GM18508 (cell line): ENCODE results near the gene LRRC71.

Experiments
- ATAC-seq: cut with Tn5 transposase; IDR thresholded peaks from one replicate; pipeline ENCODE4 v1.9.1; 2021; ENCODE audit warnings: moderate number of reproducible peaks; ENCODE audit not compliant: insufficient read depth, unreplicated experiment

The LRRC71 gene

DNA sequence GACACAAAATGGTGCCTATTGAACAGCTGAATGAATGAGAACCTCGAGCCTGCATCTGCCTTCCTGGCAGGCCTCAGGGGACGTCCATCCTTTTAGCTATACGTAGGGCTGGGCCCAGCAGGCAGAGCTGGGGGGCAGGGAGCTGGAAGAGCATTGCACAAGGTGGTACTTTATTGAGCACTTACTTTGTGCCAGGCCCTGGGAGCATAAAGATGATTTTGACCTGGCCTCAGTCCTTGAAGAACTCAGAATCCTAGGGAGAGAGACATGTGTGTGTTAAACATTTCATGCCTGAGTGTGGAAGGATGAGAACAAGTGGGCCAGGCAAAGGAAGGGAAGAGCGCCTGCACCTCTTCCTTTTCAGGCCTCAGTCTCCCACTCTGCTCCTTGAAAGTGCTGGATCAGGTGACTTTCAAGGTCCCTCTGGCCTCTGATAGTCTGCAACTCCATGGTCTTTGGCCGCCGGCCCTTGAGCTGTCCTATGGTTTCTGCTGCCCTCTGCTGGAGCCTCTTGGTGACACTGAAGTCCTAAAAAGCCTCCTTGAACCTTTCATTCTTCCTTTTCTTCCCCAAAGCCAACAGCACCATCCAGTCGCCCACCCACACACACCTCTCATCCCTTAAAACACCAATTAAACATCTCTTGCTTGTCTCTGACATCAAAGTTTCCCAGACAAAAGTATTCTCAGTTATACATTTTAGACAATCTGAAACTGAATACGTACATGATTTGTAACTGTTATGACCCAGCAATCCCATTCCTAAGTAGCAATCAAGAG is 30.4 kb upstream of the LRRC71 start:
- no peak for ATAC-seq

DNA sequence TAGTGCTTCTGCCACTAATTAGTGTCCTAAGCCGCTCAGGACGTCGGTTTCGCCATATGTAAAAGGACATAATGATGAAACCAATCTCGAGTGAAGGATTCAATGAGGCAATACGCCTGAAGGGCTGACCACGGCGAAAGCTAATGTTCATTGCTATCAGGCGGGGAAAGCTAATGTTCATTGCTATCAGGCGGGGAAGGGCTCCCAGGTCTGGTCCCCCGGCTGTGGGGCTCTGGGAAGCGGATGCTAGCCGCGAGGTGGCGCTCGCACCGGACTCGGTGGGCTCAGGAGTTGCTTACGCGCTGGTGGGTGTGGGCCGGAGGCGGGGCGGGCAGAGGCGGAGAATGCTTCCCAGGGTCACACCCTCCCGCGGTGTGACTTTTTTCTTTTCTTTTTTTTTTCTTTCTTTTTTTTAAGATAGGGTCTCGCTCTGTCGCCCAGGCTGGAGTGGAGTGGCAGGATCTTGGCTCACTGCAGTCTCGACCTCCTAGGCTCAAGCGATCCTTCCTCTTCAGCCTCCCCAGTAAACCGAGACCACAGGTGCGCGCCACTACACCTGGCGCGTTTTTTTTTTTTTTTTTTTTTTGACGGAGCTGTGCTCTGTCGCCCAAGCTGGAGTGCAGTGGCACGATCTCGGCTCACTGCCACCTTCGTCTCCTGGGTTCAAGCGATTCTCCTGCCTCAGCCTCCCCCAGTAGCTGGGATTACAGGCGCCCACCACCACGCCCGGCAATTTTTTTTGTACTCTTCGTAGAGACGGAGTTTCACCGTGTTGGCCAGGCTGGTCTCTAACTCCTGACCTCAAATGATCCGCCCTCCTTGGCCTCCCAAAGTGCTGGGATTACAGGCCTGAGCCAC is 28.0 kb upstream of the LRRC71 start:
- no peak for ATAC-seq

DNA sequence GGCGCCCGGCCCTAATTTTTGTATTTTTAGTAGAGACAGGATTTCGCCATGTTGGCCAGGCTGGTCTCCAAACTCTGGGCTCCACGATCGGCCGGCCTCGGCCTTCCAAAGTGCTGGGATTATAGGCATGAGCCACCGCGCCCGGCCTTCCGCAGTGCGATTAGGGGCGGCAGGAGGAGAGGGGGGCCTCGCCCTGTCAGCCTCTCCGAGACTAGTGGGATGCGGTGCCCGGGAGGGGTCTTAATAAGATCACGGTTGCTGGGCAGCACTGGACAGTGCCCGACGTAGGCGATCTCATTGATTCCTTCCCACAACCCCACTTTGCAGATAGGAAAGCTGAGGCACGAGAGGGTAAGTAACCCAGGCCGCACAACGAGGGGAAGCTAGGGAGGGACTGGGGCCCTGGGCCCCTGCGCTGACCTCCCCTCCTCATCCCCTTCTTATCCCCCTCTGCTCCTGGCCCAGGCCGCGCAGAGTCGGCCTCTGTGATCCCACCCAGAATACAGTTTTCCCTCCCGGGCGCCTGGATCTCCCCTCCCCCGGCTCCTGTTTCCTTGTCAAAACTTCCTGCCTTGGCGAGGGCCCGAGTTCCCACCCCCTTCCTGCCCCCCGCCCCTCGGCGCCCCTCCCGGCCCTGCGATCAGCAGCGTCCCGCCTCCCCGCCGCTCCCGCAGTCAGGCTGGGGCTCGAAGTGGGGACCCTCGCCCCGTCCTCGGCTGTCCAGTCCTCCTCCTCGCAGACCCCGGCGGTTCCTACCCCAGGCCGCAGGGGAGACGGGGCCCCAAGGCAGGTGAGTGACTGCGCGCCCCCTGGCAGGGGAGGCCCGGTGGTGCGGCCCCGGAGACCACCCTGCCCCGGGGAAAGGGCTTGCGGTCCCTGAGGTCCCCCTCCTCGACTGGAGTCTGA is 27.1 kb upstream of the LRRC71 start, which contains the start of gene PEAR1:
PEAR1 (plus strand) TSS at position 671 of the 906 bp plus-strand sequence. CDS start 10,209 bp downstream, outside the sequence.
- ATAC-seq: no peak

DNA sequence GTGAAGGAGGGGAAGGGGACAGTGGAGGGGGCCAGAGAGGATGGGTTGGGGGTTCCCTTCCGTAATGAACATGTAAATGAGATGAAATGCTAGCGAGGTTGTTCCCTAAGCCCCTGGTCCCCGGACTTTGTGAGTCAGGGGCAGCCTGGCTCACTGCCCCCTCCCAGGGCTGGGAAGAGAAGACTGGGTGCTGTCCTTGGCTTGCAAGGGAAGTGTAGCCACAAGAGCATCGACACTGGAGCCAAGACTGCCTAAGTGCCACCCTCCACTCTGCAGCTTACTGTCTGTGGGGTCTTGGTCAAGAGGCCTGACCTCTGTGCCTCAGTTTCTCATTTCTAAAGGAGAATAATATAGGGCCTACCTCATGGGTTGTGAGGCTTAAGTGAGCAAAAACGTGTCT is 26.4 kb upstream of the LRRC71 start:
- no peak for ATAC-seq

DNA sequence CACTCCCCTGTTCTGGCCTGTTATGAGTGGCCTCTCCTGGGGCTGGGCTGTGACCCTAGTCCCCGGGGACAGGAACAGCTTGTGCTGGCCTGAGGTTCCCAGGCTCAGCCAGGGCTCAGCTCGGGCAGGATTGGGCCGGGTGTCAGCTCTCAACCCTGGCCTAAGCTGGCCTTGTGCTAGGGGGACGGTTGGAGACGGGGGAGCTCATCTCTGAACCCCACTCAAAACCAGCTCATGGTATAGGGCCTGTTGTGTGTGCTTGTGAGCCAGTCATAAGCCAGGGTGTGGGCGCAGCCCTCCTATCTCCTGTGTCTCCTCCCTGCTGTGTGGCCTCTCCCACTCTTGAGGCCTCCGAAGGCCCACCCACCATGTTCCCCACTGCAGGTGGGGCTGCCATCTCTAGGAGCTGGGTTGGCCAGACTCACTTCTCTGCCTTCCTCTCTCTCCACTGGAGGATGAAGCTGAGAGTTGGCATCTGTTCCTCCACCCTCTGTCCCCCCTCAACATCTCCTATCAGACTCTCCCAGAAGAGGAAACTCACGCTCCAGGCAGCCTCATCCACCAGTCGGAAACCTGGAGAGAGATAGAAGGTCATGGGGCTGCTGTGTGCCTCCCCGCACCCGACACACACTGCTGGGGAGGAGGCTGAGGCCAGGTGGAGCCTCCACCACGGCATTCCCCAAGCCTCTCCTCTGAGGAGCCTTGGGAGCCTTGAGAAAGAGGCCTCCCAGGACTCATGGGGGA is 25.5 kb upstream of the LRRC71 start:
- ATAC-seq: no peak

DNA sequence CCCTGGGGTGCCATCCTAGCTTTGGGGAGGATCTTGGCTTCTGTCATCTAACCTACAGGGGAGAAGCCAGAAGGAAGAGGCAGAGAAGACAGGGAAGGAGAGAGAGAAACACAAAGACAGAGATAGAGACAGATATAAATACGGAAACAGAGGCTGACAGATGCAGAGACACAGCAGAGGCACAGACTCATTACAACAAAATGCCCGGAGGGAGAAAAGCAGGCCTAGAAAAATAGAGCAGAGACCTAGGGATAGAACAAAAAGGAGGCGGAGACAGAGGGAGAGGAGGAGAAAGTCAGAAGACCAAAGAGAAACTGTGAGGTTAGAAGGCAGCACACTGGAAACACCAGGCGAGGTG is 25.0 kb upstream of the LRRC71 start:
- ATAC-seq: no peak

DNA sequence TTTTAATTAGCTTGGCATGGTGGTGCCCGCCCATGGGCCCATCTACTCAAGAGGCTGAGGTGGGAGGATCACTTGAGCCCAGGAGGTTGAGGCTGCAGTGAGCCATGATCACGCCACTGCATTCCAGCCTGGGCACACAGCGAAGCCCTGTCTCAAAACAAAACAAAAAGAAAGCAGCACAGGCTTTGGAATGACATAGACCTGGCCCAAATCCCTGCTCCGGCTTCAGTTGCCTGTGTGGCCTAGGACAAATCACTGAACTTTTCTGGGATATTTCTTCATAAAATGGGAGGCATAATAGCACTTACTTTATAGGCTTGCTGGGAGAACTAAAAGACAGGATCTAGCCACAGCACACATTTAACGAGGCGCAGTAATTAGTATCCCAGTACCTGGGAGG is 24.5 kb upstream of the LRRC71 start:
- no peak for ATAC-seq

DNA sequence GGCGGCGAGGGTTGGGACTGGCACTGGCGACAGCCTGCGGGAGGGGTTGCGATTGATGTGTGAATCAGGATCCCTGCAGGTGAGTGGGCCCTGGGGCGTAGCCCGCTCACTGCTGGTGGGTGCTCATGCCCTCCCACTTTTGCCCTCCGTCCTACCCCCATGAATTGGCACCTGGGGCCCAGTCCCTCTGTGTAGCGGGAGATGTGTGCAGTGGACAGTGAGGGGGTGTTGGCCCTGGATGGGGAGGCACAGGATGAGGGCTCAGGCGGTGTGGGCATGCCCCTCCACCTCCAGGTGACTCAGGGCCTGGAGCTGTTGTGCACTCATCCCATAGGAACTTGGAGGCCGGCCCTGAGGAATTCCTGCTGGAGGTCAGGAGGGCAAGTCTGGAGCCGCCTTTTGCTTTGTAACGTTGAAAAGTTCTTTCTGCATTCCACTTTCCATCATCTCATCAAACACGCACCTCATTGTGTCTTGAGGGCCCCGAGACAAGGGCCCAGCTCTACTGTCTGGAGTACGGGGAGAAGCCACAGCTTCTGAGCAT is 23.9 kb upstream of the LRRC71 start:
- ATAC-seq: no peak

DNA sequence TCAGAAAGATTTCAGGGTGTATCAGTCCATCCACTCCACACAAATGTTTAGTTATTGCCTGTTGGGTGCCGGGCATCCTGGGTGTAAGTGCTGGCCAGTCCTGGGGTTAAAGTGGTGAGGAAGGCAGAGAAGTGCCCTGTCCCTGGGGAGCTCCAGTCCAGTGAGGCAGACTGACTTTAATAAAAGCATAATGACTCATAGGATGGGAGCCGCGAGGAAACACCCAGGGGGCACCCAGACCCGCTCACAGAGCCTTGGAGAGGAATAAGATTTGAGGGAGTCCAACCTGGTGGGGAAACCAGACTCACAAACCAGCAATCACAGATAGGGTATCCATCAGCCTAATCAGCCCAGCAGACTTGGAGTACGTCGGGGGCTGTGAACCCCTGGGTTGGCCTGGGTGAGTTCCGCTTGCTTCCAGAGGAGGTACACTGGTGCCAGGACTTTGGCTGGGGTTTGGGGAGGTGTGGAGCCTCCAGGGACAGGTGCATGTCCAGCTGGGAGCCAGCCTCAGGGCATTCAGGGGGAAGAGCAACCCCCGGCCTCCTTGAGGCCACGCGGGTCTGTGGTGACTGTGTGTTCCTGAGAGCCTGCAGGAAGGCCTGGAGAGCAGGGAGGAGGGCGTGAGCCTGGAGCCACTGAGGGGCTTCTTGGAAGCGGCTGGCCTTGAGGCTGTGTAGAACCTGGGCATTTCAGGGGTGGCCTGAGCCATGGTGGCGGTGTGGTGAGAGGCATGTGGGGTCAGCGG is 23.2 kb upstream of the LRRC71 start:
- no peak for ATAC-seq

DNA sequence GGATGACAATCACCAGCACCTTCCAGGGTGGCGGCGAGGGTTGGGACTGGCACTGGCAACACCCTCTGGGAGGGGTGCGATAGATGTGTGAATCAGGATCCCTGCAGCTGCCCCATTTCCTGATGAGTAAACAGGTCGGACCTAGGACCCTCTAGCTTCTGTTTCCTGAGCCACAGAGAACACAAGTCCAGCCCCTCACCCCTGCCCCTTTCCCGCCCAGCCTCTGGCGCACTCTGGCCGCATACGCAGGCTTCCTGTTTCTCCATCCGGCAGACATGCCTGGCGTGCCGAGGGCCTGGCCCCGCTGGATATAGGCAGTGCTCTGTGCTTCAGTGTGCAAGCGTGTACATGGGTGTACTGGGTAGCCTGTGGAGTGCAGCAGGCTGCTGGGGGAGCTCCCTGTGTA is 22.3 kb upstream of the LRRC71 start:
- ATAC-seq: no peak

DNA sequence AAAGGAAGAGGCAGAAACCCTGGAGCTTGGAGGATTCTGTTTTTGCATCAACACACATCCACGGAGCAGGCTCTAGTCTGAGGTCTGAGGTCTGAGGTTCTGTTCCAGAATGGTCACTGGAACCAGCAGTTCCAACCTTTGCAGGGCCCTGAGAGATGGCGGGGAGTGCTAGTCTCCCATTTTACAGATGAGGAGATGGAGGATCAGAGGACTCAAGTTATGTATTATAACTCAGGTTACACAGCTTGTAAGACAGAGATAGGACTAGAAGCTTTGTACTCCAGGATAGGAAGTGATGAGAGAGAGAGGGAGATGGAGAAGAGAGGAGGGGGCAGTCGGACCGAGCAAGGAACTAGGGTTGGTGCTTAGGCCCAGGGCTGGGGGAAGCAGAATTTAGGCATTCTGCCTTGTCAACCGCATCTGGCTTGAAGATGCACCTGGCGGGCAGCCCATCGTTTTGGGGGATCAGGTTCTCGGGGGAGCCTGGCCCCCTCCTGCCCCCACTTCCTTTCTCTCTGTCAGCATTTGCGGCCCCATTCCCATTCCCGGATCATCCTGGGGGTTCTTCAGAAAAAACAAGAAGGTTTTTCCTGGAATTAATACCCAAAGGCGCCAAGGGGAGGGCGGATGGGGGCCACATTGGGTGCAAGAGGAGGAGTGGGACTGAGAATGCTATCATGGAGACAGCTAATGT is 21.3 kb upstream of the LRRC71 start:
- no peak for ATAC-seq

DNA sequence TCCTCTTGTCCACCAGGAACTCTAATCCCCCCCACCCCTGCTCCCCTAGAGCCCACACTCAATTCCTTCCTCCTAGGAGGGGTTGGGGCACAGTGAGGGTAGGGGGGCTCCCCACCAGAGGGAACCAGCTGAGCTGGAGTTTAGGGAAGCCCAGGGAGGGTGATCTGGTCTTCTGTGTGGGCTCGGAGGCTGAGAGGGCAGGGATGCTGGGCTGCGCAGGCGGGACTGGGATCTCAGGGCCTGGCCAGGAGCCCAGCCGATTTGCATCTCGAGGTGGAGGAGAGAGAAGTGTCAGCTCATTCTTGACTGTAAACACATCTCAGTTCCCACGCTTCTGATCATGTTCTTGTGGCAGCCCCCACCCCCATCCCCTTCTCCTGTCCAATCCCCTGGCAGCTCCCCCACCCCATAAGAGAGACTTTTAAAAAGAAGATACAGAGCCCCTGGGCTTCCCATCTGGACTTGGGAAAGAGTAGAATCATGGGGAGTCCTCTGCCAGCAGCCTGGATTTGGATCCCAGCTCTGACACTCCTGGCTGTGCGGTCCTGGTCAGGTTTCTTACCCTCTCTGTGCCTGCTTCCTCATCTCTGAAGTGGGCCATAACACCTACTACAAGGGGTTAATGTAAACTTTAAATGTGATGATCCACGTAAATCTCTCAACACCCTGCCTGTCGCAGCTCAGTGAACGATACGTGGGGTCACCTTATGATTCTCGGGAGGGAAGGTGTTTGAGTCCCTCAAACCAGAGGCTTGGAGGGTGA is 20.3 kb upstream of the LRRC71 start:
- ATAC-seq: no peak

DNA sequence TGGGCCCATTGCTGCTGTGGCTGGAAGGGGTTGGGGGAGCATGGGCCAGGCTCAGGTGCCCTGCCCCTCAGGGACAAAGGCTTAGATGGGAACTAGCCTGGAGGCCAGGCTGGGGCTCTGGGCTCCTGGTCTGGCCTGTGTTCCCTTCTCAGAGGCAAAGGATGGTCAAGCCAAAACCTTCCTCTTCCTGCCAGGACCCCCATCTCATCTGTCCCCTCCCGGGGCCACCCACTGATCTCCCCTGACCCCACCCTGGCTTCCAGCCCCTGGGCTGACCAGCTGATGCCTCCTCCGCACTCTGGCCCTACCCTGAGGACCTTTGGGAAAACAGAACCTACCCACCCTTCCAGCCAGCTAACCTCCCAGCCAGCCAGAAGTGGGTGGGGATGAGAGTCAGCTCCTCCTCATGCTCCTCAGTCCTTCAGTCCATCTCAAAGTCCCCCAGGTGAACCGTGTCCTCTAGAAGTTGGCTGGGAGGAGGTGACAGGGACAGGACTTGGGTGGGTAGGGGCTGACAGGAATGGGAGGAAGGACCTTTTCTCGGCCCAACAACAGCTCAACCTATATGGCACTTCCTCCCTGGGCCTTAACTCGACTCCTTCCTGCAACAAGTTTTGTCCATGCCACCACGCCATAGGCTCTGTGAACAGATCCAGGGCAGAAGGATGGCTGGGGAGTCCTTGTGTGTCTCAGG is 19.4 kb upstream of the LRRC71 start:
- no peak for ATAC-seq

DNA sequence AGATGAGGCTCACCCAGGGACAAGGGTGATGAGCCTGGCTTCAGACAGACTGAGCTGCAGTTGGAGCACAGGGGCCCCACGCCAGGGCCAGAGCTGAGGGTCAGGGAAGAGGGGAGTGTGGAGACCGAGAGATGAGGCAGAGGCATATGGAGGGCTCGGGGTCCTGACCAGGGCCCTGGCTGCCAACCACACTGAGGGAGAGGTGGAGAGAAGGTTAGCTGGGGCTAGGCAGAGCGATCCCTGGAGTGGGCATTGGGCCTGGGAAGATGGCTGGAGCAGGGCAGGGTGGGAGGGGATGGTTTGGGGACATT is 18.9 kb upstream of the LRRC71 start:
- no peak for ATAC-seq

DNA sequence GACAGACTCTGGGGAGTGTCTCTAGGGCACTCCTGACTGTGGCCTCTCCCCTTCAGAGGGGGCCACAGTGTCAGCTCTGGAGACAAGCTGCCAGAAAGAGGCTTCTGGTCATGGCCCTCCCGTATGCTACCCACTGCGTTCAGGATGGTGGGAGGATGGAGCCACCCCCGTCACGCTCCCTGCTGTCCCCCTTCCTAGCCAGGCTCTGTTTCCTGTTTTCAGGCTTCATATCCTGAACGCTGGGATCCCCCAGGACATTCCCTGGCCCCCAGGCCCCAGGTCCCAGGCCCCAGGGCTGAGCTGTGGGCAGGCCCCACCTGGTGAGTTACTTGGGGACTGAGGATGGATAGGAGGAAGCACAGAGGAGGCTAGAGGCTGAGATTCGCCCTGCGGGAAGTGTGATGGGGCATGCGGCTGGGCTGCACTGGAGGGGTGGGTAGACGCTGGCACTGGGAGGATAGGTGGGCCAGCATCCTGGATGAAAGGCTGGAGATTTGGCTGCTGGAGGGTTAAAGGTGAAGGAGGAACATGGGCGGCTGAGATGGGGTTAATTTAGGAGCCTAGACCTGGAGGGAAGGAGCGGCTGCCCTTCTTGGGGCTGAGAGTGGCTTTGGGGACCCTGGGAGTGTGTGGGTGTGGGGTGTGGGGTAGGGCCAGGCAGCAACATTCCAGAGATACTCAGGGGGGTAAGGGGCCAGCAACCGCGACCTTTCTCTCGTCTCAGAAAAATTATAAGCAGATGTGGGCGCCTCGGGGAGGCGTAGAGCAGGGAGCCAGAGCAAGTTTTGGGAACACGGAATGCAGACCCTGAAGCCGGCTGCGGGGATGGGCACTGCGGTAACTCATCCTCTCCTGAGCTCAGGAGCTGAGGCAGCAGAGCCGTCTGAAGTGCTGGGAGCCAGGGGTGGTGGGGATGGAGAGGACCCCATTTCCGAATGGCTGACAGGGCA is 18.2 kb upstream of the LRRC71 start:
- ATAC-seq: no peak
